Naive thymus-derived CD4-positive, alpha-beta T cell (primary cell): ENCODE measurements around the gene ZDHHC9. TPM values are rescaled to one million over a fixed set of nuclear protein-coding genes. Genes with fewer than 3 reads are reported as not detected.

Experiments
- ATAC-seq: fragments of 150-1000 bp; cut with Tn5 transposase; 2 replicates; pipeline ENCODE4 v1.10.0; 2021; ENCODE audit warnings: mild to moderate bottlenecking, moderate library complexity
- CTCF ChIA-PET: fragments of 350-600 bp; sonication (Branson Sonifier 250); formaldehyde crosslinking; loops from one replicate; lab custom pipeline; 2021; ENCODE audit warnings: antibody characterized with exemption; lab: Charles Lee
- POLR2A ChIA-PET: fragments of 350-600 bp; sonication (Branson Sonifier 250); formaldehyde crosslinking; loops from one replicate; lab custom pipeline; 2021; ENCODE audit warnings: antibody characterized with exemption, inconsistent platforms; lab: Charles Lee
- DNase-seq, 9 donors: peaks; one replicate each; pipeline versions ENCODE4 v3.0.0 to v3.0.0-alpha.2; 2020 to 2022; ENCODE audit warnings: mixed read lengths in 1 of 9
- H3K27ac ChIP-seq: one replicate; pipeline ENCODE4 v1.7.0; 2013; ENCODE audit warnings: mild to moderate bottlenecking, low read depth, low read length, moderate library complexity
- H3K27me3 ChIP-seq, 2 donors: one replicate each; pipeline ENCODE4 v1.7.0; 2013; ENCODE audit warnings: low read length in 2 of 2, mild to moderate bottlenecking in 2 of 2, moderate library complexity in 2 of 2; ENCODE audit not compliant: control insufficient read depth in 2 of 2, insufficient read depth in 2 of 2
- H3K36me3 ChIP-seq, 3 experiments: 1 replicate in 2 of 3; 2 replicates in 1 of 3; pipeline ENCODE4 v1.7.0; 2013; ENCODE audit warnings: low read length in 3 of 3, mild to moderate bottlenecking in 3 of 3, moderate library complexity in 1 of 3; ENCODE audit not compliant: insufficient read depth in 3 of 3, control insufficient read depth in 2 of 3
- H3K4me1 ChIP-seq, 2 donors: one replicate each; pipeline ENCODE4 v1.7.0; 2013; ENCODE audit warnings: low read length in 2 of 2, mild to moderate bottlenecking in 2 of 2, moderate library complexity in 1 of 2; ENCODE audit not compliant: control insufficient read depth in 2 of 2, insufficient read depth in 2 of 2
- H3K4me3 ChIP-seq: 2 replicates; pipeline ENCODE4 v1.7.0; 2013; ENCODE audit warnings: mild to moderate bottlenecking, low read length
- H3K9me3 ChIP-seq, 3 experiments: 1 replicate in 2 of 3; 2 replicates in 1 of 3; pipeline ENCODE4 v1.7.0; 2013; ENCODE audit warnings: low read length in 3 of 3; ENCODE audit not compliant: control insufficient read depth in 2 of 3
- H3K27ac Mint-ChIP-seq, 9 donors: one replicate each; pipeline ENCODE4 v1.8.0; 2020 to 2022; ENCODE audit warnings: mixed read lengths in 9 of 9, mild to moderate bottlenecking in 8 of 9, moderate library complexity in 5 of 9, inconsistent platforms in 2 of 9
- H3K27me3 Mint-ChIP-seq, 5 donors: one replicate each; pipeline ENCODE4 v1.8.0; 2021 to 2022; ENCODE audit warnings: mixed read lengths in 5 of 5, mild to moderate bottlenecking in 1 of 5
- H3K36me3 Mint-ChIP-seq, 5 donors: one replicate each; pipeline ENCODE4 v1.8.0; 2020 to 2022; ENCODE audit warnings: mixed read lengths in 5 of 5, mild to moderate bottlenecking in 3 of 5, inconsistent platforms in 1 of 5
- H3K4me1 Mint-ChIP-seq, 7 donors: one replicate each; pipeline ENCODE4 v1.8.0; 2020 to 2022; ENCODE audit warnings: mixed read lengths in 7 of 7, mild to moderate bottlenecking in 3 of 7, inconsistent platforms in 1 of 7
- H3K4me3 Mint-ChIP-seq, 10 donors: one replicate each; pipeline ENCODE4 v1.8.0; 2020 to 2022; ENCODE audit warnings: mild to moderate bottlenecking in 10 of 10, mixed read lengths in 10 of 10, moderate library complexity in 6 of 10, inconsistent platforms in 2 of 10
- H3K9me3 Mint-ChIP-seq, 11 donors: one replicate each; pipeline ENCODE4 v1.8.0; 2020 to 2022; ENCODE audit warnings: mixed read lengths in 11 of 11, mild to moderate bottlenecking in 4 of 11, inconsistent platforms in 1 of 11, moderate library complexity in 1 of 11
- intact Hi-C, 2 donors: fragments of 100-400 bp; cut with micrococcal nuclease; formaldehyde crosslinking; loops; one replicate each; pipeline ENCODE4 v1.15.1; 2023
- polyA plus RNA-seq, 2 donors: library from polyadenylated mRNA; unstranded; fragments of 300-500 nt; fragmentation: Illumina TruSeq; gene quantifications; one replicate each; pipeline ENCODE4 v1.2.3, GENCODE V29; 2021
- total RNA-seq, 6 experiments: library from RNA in 5 of 6; stranded (reverse) in 5 of 6; gene quantifications; 1 replicate in 5 of 6; 2 replicates in 1 of 6; pipeline ENCODE4 v1.2.3 and lab custom pipeline; 2021 to 2026

ZDHHC9 gene
- total and polyA plus RNA-seq, 7 experiments from 2014 or later: 4.4 to 9.1 (median 7.1) TPM

- peaks cover 53 to 63% of the 10 kb centered on the region in 2 donors for H3K4me1 ChIP-seq
- Mint-ChIP-seq H3K9me3 (no peaks in the 10 kb centered on the region), H3K27ac (peak overlapping the region; percentile 81 to 95 (median 92)), H3K4me3 (peak overlapping the region; percentile 41 to 82 (median 70)), H3K36me3 (peaks cover 0 to 5% (median 0%) of the 10 kb centered on the region in 5 donors), H3K4me1 (peaks cover 14 to 75% (median 52%) of the 10 kb centered on the region in 7 donors), H3K27me3 (no peaks in the 10 kb centered on the region)
- no peaks in the 10 kb centered on the region for H3K27me3 ChIP-seq
- DNase-seq: no peak
- intact Hi-C loops: loop anchor here (1.0 to 2.0 kb wide), 7 partner anchors 8 to 43 kb away; partner anchors contain the start of gene SASH3 (in 1 of the 2)
- H3K36me3 ChIP-seq: no peaks in the 10 kb centered on the region
- H3K9me3 ChIP-seq: no peaks in the 10 kb centered on the region
- peak overlapping the region; percentile 36 for H3K4me3 ChIP-seq
- CTCF ChIA-PET: interaction anchor here (1.2 to 1.9 kb wide), 5 partner anchors 8 to 113 kb away, joined by 3 to 6 read pairs (median 3); no protein-coding TSS in a partner anchor
- no peak for ATAC-seq
- POLR2A ChIA-PET: interaction anchor here (0.6 to 8.8 kb wide), 9 partner anchors 9 to 114 kb away, joined by 3 to 191 read pairs (median 4); partner anchors contain the start of genes APLN and SASH3
- peak overlapping the region; percentile 56 for H3K27ac ChIP-seq
Observed at GRCh38 chrX:129768586-129769466, 74.9 kb downstream of the ZDHHC9 start.

- ATAC-seq: no peak
Observed at GRCh38 chrX:129768186-129768585, 75.5 kb downstream of the ZDHHC9 start.

DNA sequence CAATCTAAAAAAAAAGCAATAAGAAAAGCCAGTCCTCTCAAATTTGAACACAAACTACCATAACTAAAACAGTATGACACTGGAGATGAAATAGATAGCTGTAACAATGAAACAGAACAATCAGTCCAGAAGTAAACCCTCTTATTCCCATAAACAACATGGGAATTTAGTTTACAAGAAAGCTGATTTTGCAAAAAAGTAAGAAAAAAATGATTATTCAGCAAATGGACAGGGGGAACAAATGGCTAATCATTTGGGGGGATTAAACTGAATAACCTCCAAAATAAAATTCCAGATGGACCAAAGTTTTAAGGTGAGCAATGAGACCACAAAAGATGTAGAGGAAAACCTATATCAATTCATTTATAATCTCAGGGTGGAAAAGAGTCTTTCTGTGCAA, 80.0 kb downstream of the ZDHHC9 start:
- Histone ChIP-seq H3K36me3 (no peaks in the 10 kb centered on the region), H3K27ac (no peak overlapping the region), H3K4me1 (peaks cover 38 to 39% of the 10 kb centered on the region in 2 donors), H3K27me3 (no peaks in the 10 kb centered on the region), H3K9me3 (no peaks in the 10 kb centered on the region), H3K4me3 (no peak overlapping the region)
- intact Hi-C loops: no loop called here
- H3K4me1 Mint-ChIP-seq: peaks cover 6 to 58% (median 48%) of the 10 kb centered on the region in 7 donors
- DNase-seq: no peak
- no peak for ATAC-seq
- no peak overlapping the region for H3K4me3 Mint-ChIP-seq
- no peaks in the 10 kb centered on the region for H3K27me3 Mint-ChIP-seq
- POLR2A ChIA-PET: interaction anchor here (1.2 to 1.7 kb wide), 4 partner anchors 8 to 33 kb away, joined by 4 to 8 read pairs (median 6); no protein-coding TSS in a partner anchor
- CTCF ChIA-PET: interaction anchor here (0.8 kb wide), 1 partner anchor 10 kb away, joined by 3 read pairs; no protein-coding TSS in a partner anchor
- H3K27ac Mint-ChIP-seq: no peak overlapping the region
- H3K36me3 Mint-ChIP-seq: peaks cover 0 to 8% (median 0%) of the 10 kb centered on the region in 5 donors
- H3K9me3 Mint-ChIP-seq: peaks cover 0 to 2% (median 0%) of the 10 kb centered on the region in 11 donors

More at GRCh38 chrX:129768186-129768585, 75.5 kb downstream of the ZDHHC9 start:
- Histone ChIP-seq H3K4me1 (peaks cover 50 to 57% of the 10 kb centered on the region in 2 donors), H3K27ac (no peak overlapping the region), H3K36me3 (no peaks in the 10 kb centered on the region), H3K27me3 (no peaks in the 10 kb centered on the region), H3K4me3 (no peak overlapping the region), H3K9me3 (no peaks in the 10 kb centered on the region)
- H3K36me3 Mint-ChIP-seq: peaks cover 0 to 5% (median 0%) of the 10 kb centered on the region in 5 donors
- peaks cover 14 to 69% (median 46%) of the 10 kb centered on the region in 7 donors for H3K4me1 Mint-ChIP-seq
- POLR2A ChIA-PET: interaction anchor here (0.5 to 8.8 kb wide), 6 partner anchors 8 to 349 kb away, joined by 3 to 191 read pairs (median 15); partner anchors contain the start of gene SASH3
- H3K4me3 Mint-ChIP-seq: peak overlapping the region in 8 of 10 donors; percentile 16 to 82 (median 70)
- intact Hi-C loops: loop anchor here (2.0 kb wide), 2 partner anchors 13 to 25 kb away; no protein-coding TSS in a partner anchor
- peak overlapping the region; percentile 81 to 95 (median 92) for H3K27ac Mint-ChIP-seq
- no peaks in the 10 kb centered on the region for H3K9me3 Mint-ChIP-seq
- DNase-seq: no peak
- CTCF ChIA-PET: interaction anchor here (1.2 to 1.9 kb wide), 5 partner anchors 9 to 112 kb away, joined by 3 to 6 read pairs (median 3); no protein-coding TSS in a partner anchor
- no peaks in the 10 kb centered on the region for H3K27me3 Mint-ChIP-seq

DNA sequence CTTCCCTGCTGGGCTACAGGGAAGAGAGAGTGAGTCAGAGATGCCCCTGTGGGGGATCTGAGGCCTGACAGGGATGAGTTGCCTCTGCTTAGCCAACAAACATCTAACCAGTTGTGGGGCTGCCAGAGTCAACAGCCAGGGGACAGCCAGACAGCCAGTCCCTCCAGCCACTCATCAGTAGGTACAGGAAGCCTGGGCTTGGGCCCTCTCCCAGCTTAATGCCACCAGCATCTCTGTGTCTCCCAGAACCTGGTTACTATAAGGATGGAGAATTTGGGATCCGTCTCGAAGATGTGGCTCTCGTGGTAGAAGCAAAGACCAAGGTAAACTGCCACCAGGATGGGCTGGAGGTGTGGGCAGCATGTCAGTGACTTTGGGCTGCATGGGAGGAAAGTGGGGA, 81.2 kb downstream of the ZDHHC9 start:
- H3K36me3 Mint-ChIP-seq: peaks cover 0 to 8% (median 0%) of the 10 kb centered on the region in 5 donors
- no peaks in the 10 kb centered on the region for H3K9me3 ChIP-seq

DNA sequence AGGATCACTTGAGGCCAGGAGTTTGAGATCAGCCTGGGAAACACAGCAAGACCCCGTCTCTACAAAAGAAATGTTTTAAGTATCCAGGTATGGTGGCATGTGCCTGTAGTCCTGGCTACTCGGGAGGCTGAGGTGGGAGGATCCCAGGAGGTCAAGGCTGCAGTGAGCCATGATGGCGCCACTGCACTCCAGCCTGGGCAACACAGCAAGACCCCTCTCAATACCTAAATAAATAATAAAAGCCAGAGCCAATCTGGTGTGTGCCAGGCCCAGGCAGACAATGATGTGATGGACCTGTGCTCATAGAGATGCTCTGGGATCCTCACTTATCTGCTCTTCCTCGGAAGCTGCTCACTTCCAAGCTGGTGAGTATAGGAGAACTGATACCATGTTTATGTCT, 82.1 kb downstream of the ZDHHC9 start:
- no peaks in the 10 kb centered on the region for H3K27me3 Mint-ChIP-seq
- intact Hi-C loops: no loop called here
- Histone ChIP-seq H3K9me3 (no peaks in the 10 kb centered on the region), H3K27ac (no peak overlapping the region), H3K4me3 (no peak overlapping the region), H3K27me3 (no peaks in the 10 kb centered on the region), H3K36me3 (no peaks in the 10 kb centered on the region), H3K4me1 (peaks cover 30 to 38% of the 10 kb centered on the region in 2 donors)
- DNase-seq: no peak
- H3K4me1 Mint-ChIP-seq: peaks cover 7 to 54% (median 46%) of the 10 kb centered on the region in 7 donors
- ATAC-seq: no peak
- peaks cover 0 to 7% (median 0%) of the 10 kb centered on the region in 5 donors for H3K36me3 Mint-ChIP-seq
- ChIA-PET POLR2A (interaction anchor here (0.9 to 2.0 kb wide), 2 partner anchors 15 to 20 kb away, joined by 3 to 10 read pairs; no protein-coding TSS in a partner anchor), CTCF (interaction anchor here (0.7 to 0.8 kb wide), 2 partner anchors 10 to 22 kb away, joined by 3 read pairs; no protein-coding TSS in a partner anchor)
- H3K27ac Mint-ChIP-seq: peak overlapping the region in 2 of 9 donors; percentile 38 to 53
- no peak overlapping the region for H3K4me3 Mint-ChIP-seq
- peaks cover 0 to 2% (median 0%) of the 10 kb centered on the region in 11 donors for H3K9me3 Mint-ChIP-seq

More for the DNA sequence above, 81.2 kb downstream of the ZDHHC9 start:
- intact Hi-C loops: no loop called here
- Histone ChIP-seq H3K27ac (no peak overlapping the region), H3K4me3 (no peak overlapping the region), H3K36me3 (no peaks in the 10 kb centered on the region), H3K27me3 (no peaks in the 10 kb centered on the region), H3K4me1 (peaks cover 33 to 36% of the 10 kb centered on the region in 2 donors)
- no peak for ATAC-seq
- Mint-ChIP-seq H3K27ac (no peak overlapping the region), H3K4me3 (no peak overlapping the region), H3K4me1 (peaks cover 8 to 54% (median 45%) of the 10 kb centered on the region in 7 donors), H3K9me3 (peaks cover 0 to 2% (median 0%) of the 10 kb centered on the region in 11 donors), H3K27me3 (no peaks in the 10 kb centered on the region)
- no peak for DNase-seq
- ChIA-PET POLR2A (interaction anchor here (0.8 to 2.0 kb wide), 3 partner anchors 9 to 20 kb away, joined by 4 to 10 read pairs (median 7); no protein-coding TSS in a partner anchor), CTCF (interaction anchor here (0.8 kb wide), 2 partner anchors 9 to 198 kb away, joined by 3 read pairs; no protein-coding TSS in a partner anchor)

- peaks cover 36 to 43% of the 10 kb centered on the region in 2 donors for H3K4me1 ChIP-seq
- ATAC-seq: no peak
- CTCF ChIA-PET: no interaction called here
- POLR2A ChIA-PET: interaction anchor here (0.9 to 3.0 kb wide), 3 partner anchors 8 to 21 kb away, joined by 3 to 26 read pairs (median 10); no protein-coding TSS in a partner anchor
- Mint-ChIP-seq H3K9me3 (peaks cover 0 to 2% (median 0%) of the 10 kb centered on the region in 11 donors), H3K27ac (peak overlapping the region in 2 of 9 donors; percentile 38 to 90), H3K27me3 (no peaks in the 10 kb centered on the region), H3K4me3 (no peak overlapping the region), H3K4me1 (peaks cover 11 to 57% (median 48%) of the 10 kb centered on the region in 7 donors), H3K36me3 (peaks cover 0 to 5% (median 0%) of the 10 kb centered on the region in 5 donors)
- H3K9me3 ChIP-seq: no peaks in the 10 kb centered on the region
- intact Hi-C loops: loop anchor here in 1 of 2 donors (1.0 kb wide), 1 partner anchor 20 kb away; no protein-coding TSS in a partner anchor
- no peak overlapping the region for H3K4me3 ChIP-seq
- no peaks in the 10 kb centered on the region for H3K36me3 ChIP-seq
- no peak for DNase-seq
- no peak overlapping the region for H3K27ac ChIP-seq
- H3K27me3 ChIP-seq: no peaks in the 10 kb centered on the region
Observed at GRCh38 chrX:129760981-129761380, 82.7 kb downstream of the ZDHHC9 start.
